Natural killer cell treated with Interleukin-12 subunit alpha and Interleukin-12 subunit beta and Interleukin-15 and Interleukin-18, amount 100 ng/mL, for 72 hours (primary cell): ENCODE data around the gene KLHL40. TPM values are rescaled to one million over a fixed set of nuclear protein-coding genes. Genes with fewer than 3 reads are reported as not detected.

Experiments
- ATAC-seq, 2 donors: fragments of 150-1000 bp; cut with Tn5 transposase in 1 of 2; sonication (Bioruptor Pico), chemical (Tn5 transposase) in 1 of 2; 2 replicates each; pipeline ENCODE4 v1.10.0; 2021
- DNase-seq: peaks from one replicate; pipeline ENCODE4 v3.0.0; 2022; ENCODE audit warnings: low spot score
- H3K27ac Mint-ChIP-seq, 2 donors: 1 replicate in 1 of 2; 2 replicates in 1 of 2; pipeline ENCODE4 v1.8.0; 2022; ENCODE audit warnings: mixed read lengths in 2 of 2, mild to moderate bottlenecking in 1 of 2, moderate library complexity in 1 of 2
- H3K27me3 Mint-ChIP-seq, 2 donors: 1 replicate in 1 of 2; 2 replicates in 1 of 2; pipeline ENCODE4 v1.8.0; 2022; ENCODE audit warnings: mixed read lengths in 2 of 2
- H3K36me3 Mint-ChIP-seq: one replicate; pipeline ENCODE4 v1.8.0; 2022; ENCODE audit warnings: mixed read lengths
- H3K4me1 Mint-ChIP-seq, 2 donors: 1 replicate in 1 of 2; 2 replicates in 1 of 2; pipeline ENCODE4 v1.8.0; 2022; ENCODE audit warnings: low read depth in 2 of 2, mixed read lengths in 2 of 2, mild to moderate bottlenecking in 1 of 2
- H3K4me3 Mint-ChIP-seq: one replicate; pipeline ENCODE4 v1.8.0; 2022; ENCODE audit warnings: mixed read lengths
- H3K9me3 Mint-ChIP-seq: 2 replicates; pipeline ENCODE4 v1.8.0; 2022; ENCODE audit warnings: mixed read lengths
- total RNA-seq, 2 donors: library from RNA; stranded (reverse); gene quantifications; one replicate each; pipeline ENCODE4 v1.2.3, GENCODE V29; 2022

Gene KLHL40
- total RNA-seq, 2 donors from 2014 or later = not detected

GRCh38 chr3:42668793-42669217, 16.5 kb upstream of the KLHL40 start:
- no peaks in the 10 kb centered on the region for H3K4me1 Mint-ChIP-seq
- H3K27ac Mint-ChIP-seq = no peak overlapping the region
- peaks cover 0 to 3% of the 10 kb centered on the region in 2 donors for H3K27me3 Mint-ChIP-seq
- ATAC-seq (no peak), DNase-seq (no peak)
- H3K36me3 Mint-ChIP-seq = no peaks in the 10 kb centered on the region
- no peak overlapping the region for H3K4me3 Mint-ChIP-seq
- no peaks in the 10 kb centered on the region for H3K9me3 Mint-ChIP-seq

- ATAC-seq (no peak), DNase-seq (no peak)
- Mint-ChIP-seq H3K4me1 (no peaks in the 10 kb centered on the region), H3K36me3 (no peaks in the 10 kb centered on the region), H3K27me3 (peaks cover 0 to 5% of the 10 kb centered on the region in 2 donors), H3K9me3 (no peaks in the 10 kb centered on the region), H3K4me3 (no peak overlapping the region), H3K27ac (no peak overlapping the region)
These were observed 15.2 kb upstream of the KLHL40 start for GRCh38 chr3:42670051-42670576.

GRCh38 chr3:42670670-42671069, 14.7 kb upstream of the KLHL40 start:
- no peak for DNase-seq
- H3K27ac Mint-ChIP-seq = no peak overlapping the region
- no peaks in the 10 kb centered on the region for H3K9me3 Mint-ChIP-seq
- H3K27me3 Mint-ChIP-seq = peaks cover 0 to 6% of the 10 kb centered on the region in 2 donors
- no peak overlapping the region for H3K4me3 Mint-ChIP-seq
- no peaks in the 10 kb centered on the region for H3K4me1 Mint-ChIP-seq
- H3K36me3 Mint-ChIP-seq = no peaks in the 10 kb centered on the region
- no peak for ATAC-seq

- peaks cover 11 to 14% of the 10 kb centered on the region in 2 donors for H3K27me3 Mint-ChIP-seq
- no peaks in the 10 kb centered on the region for H3K36me3 Mint-ChIP-seq
- H3K4me1 Mint-ChIP-seq = no peaks in the 10 kb centered on the region
- ATAC-seq (no peak), DNase-seq (no peak)
- H3K4me3 Mint-ChIP-seq = no peak overlapping the region
- no peaks in the 10 kb centered on the region for H3K9me3 Mint-ChIP-seq
- H3K27ac Mint-ChIP-seq = no peak overlapping the region
These were observed 12.8 kb upstream of the KLHL40 start for GRCh38 chr3:42672515-42672914.

GRCh38 chr3:42673082-42673481, 12.3 kb upstream of the KLHL40 start:
- H3K4me1 Mint-ChIP-seq = no peaks in the 10 kb centered on the region
- peaks cover 17 to 20% of the 10 kb centered on the region in 2 donors for H3K27me3 Mint-ChIP-seq
- peak; percentile 8 for DNase-seq
- no peak overlapping the region for H3K27ac Mint-ChIP-seq
- ATAC-seq = peak in 1 of 2 donors; percentile 54
- no peaks in the 10 kb centered on the region for H3K36me3 Mint-ChIP-seq
- H3K9me3 Mint-ChIP-seq = peaks cover 5% of the 10 kb centered on the region
- H3K4me3 Mint-ChIP-seq = no peak overlapping the region

- DNase-seq = no peak
- H3K4me1 Mint-ChIP-seq = peaks cover 0 to 4% of the 10 kb centered on the region in 2 donors
- no peak overlapping the region for H3K4me3 Mint-ChIP-seq
- no peaks in the 10 kb centered on the region for H3K36me3 Mint-ChIP-seq
- no peak for ATAC-seq
- H3K27me3 Mint-ChIP-seq = peaks cover 20 to 23% of the 10 kb centered on the region in 2 donors
- H3K27ac Mint-ChIP-seq = no peak overlapping the region
- H3K9me3 Mint-ChIP-seq = peaks cover 8% of the 10 kb centered on the region
These were observed 11.2 kb upstream of the KLHL40 start for GRCh38 chr3:42674146-42674545.

- peaks cover 20 to 23% of the 10 kb centered on the region in 2 donors for H3K27me3 Mint-ChIP-seq
- H3K9me3 Mint-ChIP-seq = peaks cover 8% of the 10 kb centered on the region
- H3K27ac Mint-ChIP-seq = no peak overlapping the region
- peaks cover 0 to 4% of the 10 kb centered on the region in 2 donors for H3K4me1 Mint-ChIP-seq
- no peak for ATAC-seq
- no peak overlapping the region for H3K4me3 Mint-ChIP-seq
- no peak for DNase-seq
- no peaks in the 10 kb centered on the region for H3K36me3 Mint-ChIP-seq
These were observed 9.4 kb upstream of the KLHL40 start for GRCh38 chr3:42675909-42676308.

- H3K27ac Mint-ChIP-seq = no peak overlapping the region
- H3K27me3 Mint-ChIP-seq = peaks cover 25 to 31% of the 10 kb centered on the region in 2 donors
- H3K9me3 Mint-ChIP-seq = peaks cover 8% of the 10 kb centered on the region
- peak; percentile 15 for DNase-seq
- no peak for ATAC-seq
- no peaks in the 10 kb centered on the region for H3K36me3 Mint-ChIP-seq
- no peak overlapping the region for H3K4me3 Mint-ChIP-seq
- H3K4me1 Mint-ChIP-seq = peaks cover 0 to 4% of the 10 kb centered on the region in 2 donors
These were observed 6.9 kb upstream of the KLHL40 start for GRCh38 chr3:42678447-42678846.

GRCh38 chr3:42680271-42680670, 5.1 kb upstream of the KLHL40 start:
- no peak for ATAC-seq

GRCh38 chr3:42680806-42681205, 4.5 kb upstream of the KLHL40 start:
- Mint-ChIP-seq H3K27me3 (peaks cover 24 to 31% of the 10 kb centered on the region in 2 donors), H3K4me1 (peaks cover 0 to 5% of the 10 kb centered on the region in 2 donors), H3K9me3 (peaks cover 8% of the 10 kb centered on the region), H3K4me3 (no peak overlapping the region), H3K36me3 (no peaks in the 10 kb centered on the region), H3K27ac (no peak overlapping the region)
- ATAC-seq (no peak), DNase-seq (peak; percentile 34)

More at GRCh38 chr3:42680271-42680670, 5.1 kb upstream of the KLHL40 start:
- DNase-seq = peak; percentile 32
- no peaks in the 10 kb centered on the region for H3K36me3 Mint-ChIP-seq
- H3K4me1 Mint-ChIP-seq = peaks cover 0 to 4% of the 10 kb centered on the region in 2 donors
- peaks cover 22 to 31% of the 10 kb centered on the region in 2 donors for H3K27me3 Mint-ChIP-seq
- H3K27ac Mint-ChIP-seq = no peak overlapping the region
- peaks cover 8% of the 10 kb centered on the region for H3K9me3 Mint-ChIP-seq
- no peak overlapping the region for H3K4me3 Mint-ChIP-seq

- Mint-ChIP-seq H3K4me1 (peaks cover 0 to 6% of the 10 kb centered on the region in 2 donors), H3K9me3 (peaks cover 8% of the 10 kb centered on the region), H3K27ac (no peak overlapping the region), H3K4me3 (no peak overlapping the region), H3K27me3 (peaks cover 22 to 27% of the 10 kb centered on the region in 2 donors), H3K36me3 (no peaks in the 10 kb centered on the region)
- DNase-seq (peak; percentile 48), ATAC-seq (no peak)
These were observed 3.8 kb upstream of the KLHL40 start for GRCh38 chr3:42681361-42682038.

- no peak overlapping the region for H3K27ac Mint-ChIP-seq
These were observed 2.9 kb upstream of the KLHL40 start for GRCh38 chr3:42682301-42683070.

GRCh38 chr3:42683875-42684598, 1.3 kb upstream of the KLHL40 start:
- Mint-ChIP-seq H3K27me3 (peaks cover 15 to 16% of the 10 kb centered on the region in 2 donors), H3K36me3 (no peaks in the 10 kb centered on the region), H3K27ac (no peak overlapping the region), H3K4me3 (no peak overlapping the region), H3K4me1 (peaks cover 0 to 4% of the 10 kb centered on the region in 2 donors), H3K9me3 (peaks cover 1% of the 10 kb centered on the region)
- peak; percentile 18 for DNase-seq
- peak in 1 of 2 donors; percentile 64 for ATAC-seq

More at GRCh38 chr3:42682301-42683070, 2.9 kb upstream of the KLHL40 start:
- H3K9me3 Mint-ChIP-seq = peaks cover 8% of the 10 kb centered on the region
- peaks cover 24% of the 10 kb centered on the region in 2 donors for H3K27me3 Mint-ChIP-seq
- H3K4me1 Mint-ChIP-seq = peaks cover 0 to 6% of the 10 kb centered on the region in 2 donors
- DNase-seq (peak; percentile 8), ATAC-seq (no peak)
- no peak overlapping the region for H3K4me3 Mint-ChIP-seq
- H3K36me3 Mint-ChIP-seq = no peaks in the 10 kb centered on the region
